ENCODE results near the gene KDSR.

- TF ChIP-seq CTCF (IDR thresholded peaks at IDR 0.05) (peak; percentile 85 to 97 (median 93)), POLR2A (IDR thresholded peaks at IDR 0.05) (peak in 1 of 2 donors; percentile 36)
Observed at GRCh38 chr18:63317982-63318888, 48.8 kb downstream of the KDSR start.

Measured in tibial nerve (tissue), 3 donors.